GM13976 (cell line): ENCODE results near the gene RNF121.

Experiments used
- DNase-seq: peaks from one replicate; pipeline ENCODE4 v3.0.0; 2012; ENCODE audit warnings: low spot score
- CTCF ChIP-seq: IDR thresholded peaks from 2 replicates; pipeline ENCODE4 v1.5.1; 2012; ENCODE audit warnings: borderline replicate concordance, mild to moderate bottlenecking; ENCODE audit not compliant: insufficient read depth; ENCODE audit errors: extremely low read depth, missing control alignments, control extremely low read depth
- in situ Hi-C: fragments of 300-500 bp; cut with MboI; formaldehyde crosslinking; loops from one replicate; pipeline ENCODE4 v1.12.0; 2022; ENCODE audit warnings: low sequenced_read_pairs, mixed read lengths, inconsistent platforms; ENCODE audit not compliant: unreplicated experiment

RNF121 gene

DNA sequence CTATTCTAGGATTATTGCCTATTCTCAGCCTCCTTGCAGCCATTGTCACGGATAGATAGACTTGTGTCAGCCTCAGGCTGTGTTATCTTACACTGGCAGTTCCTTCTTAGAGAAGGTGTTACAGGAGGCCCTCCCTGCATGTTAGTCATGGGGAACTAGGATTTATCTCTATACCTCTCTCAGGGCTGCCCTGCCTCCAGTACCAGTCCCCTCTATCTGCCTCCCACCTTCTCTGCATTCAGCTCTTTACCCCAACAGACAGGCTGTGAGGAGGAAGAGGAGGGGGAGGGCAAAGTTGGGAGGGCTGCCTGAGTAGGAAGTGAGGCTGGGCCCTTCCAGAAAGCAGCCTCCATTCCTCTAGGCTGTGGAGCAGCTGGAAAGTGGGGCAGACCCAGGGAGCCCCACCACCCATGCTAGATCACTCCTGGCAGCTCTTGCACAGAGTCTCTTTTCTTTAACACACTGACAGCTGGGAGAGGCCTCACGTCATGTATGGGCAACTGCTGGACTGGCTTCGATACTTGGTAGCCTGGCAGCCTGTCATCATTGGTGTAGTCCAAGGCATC is 67.0 kb downstream of the RNF121 start:
- in situ Hi-C loops: no loop called here
- TF ChIP-seq CTCF: no peak
- DNase-seq: no peak

DNA sequence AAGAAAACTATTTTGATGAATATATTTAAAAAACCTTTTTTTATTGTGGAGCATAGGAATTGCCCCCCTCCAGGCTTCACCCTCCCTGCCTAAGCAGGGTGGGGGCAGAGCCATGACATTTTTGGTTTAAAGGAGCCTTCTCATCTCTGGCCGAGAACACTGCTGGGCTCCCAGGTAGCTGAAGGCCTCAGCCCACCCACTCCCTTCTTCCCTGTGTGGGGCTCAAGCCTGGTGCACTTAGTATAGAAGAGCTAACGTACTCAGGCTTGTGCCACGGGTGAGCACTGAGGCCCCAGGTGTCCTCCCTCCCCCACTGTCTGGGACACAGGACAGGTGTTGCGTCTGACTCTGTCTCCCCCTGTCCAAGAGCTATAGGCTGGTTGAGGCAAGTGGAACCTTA is 67.7 kb downstream of the RNF121 start:
- DNase-seq: no peak
- TF ChIP-seq CTCF: no peak
- in situ Hi-C loops: no loop called here

DNA sequence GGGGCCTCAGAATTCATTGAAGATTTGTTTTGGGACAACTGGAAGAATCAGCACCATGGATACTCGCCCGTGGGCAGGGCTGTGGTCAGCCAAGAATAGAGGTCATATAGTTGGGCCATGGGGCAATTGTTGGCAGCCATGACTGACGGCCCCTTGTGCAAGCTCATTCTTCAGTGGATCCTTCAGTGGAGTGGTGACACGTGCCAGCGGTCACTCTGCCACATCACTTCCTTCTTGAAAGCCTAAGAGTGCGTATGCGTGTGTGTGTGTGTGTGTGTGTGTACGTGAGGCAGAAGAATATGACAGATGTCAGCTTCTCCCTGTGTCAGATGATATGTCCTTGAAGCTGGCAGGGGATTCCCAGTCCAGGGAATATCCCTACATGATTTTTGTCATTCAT is 68.1 kb downstream of the RNF121 start:
- DNase-seq: no peak

GRCh38 chr11:71997594-71997993 is 68.7 kb downstream of the RNF121 start:
- in situ Hi-C loops: no loop called here
- no peak for TF ChIP-seq CTCF
- DNase-seq: no peak

More for the DNA sequence above, 68.1 kb downstream of the RNF121 start:
- TF ChIP-seq CTCF: no peak
- in situ Hi-C loops: no loop called here

- DNase-seq: no peak
- in situ Hi-C loops: no loop called here
- no peak for TF ChIP-seq CTCF
Observed at GRCh38 chr11:71998061-71998460, 69.2 kb downstream of the RNF121 start.

GRCh38 chr11:71998649-71999310 is 69.9 kb downstream of the RNF121 start, which contains the start of gene IL18BP:
IL18BP (plus strand) TSS chr11:71998909; CDS start chr11:71999985, 1,076 bp downstream.
- no peak for TF ChIP-seq CTCF
- DNase-seq: peak; percentile 67
- in situ Hi-C loops: no loop called here

DNA sequence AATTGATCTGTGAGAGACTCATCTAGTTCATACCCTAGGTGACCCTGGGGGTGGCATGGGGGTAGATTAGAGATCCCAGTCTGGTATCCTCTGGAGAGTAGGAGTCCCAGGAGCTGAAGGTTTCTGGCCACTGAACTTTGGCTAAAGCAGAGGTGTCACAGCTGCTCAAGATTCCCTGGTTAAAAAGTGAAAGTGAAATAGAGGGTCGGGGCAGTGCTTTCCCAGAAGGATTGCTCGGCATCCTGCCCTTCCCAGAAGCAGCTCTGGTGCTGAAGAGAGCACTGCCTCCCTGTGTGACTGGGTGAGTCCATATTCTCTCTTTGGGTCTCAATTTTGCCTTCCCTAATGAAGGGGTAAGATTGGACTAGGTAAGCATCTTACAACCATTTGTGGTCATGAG is 70.5 kb downstream of the RNF121 start:
- TF ChIP-seq CTCF: no peak
- DNase-seq: no peak
- in situ Hi-C loops: no loop called here
